ENCODE measurements around the gene COL18A1. TPM values are rescaled to one million over a fixed set of nuclear protein-coding genes. Genes with fewer than 3 reads are reported as not detected.
"Not testable (repeated sequence)": the region's sequence is repeated elsewhere in the genome, so short reads cannot be mapped to it uniquely, and the experiment has no call there.

COL18A1 gene
- total and polyA plus RNA-seq, 7 experiments from 2014 or later = 7.0 to 89.8 (median 15.4) TPM

DNA sequence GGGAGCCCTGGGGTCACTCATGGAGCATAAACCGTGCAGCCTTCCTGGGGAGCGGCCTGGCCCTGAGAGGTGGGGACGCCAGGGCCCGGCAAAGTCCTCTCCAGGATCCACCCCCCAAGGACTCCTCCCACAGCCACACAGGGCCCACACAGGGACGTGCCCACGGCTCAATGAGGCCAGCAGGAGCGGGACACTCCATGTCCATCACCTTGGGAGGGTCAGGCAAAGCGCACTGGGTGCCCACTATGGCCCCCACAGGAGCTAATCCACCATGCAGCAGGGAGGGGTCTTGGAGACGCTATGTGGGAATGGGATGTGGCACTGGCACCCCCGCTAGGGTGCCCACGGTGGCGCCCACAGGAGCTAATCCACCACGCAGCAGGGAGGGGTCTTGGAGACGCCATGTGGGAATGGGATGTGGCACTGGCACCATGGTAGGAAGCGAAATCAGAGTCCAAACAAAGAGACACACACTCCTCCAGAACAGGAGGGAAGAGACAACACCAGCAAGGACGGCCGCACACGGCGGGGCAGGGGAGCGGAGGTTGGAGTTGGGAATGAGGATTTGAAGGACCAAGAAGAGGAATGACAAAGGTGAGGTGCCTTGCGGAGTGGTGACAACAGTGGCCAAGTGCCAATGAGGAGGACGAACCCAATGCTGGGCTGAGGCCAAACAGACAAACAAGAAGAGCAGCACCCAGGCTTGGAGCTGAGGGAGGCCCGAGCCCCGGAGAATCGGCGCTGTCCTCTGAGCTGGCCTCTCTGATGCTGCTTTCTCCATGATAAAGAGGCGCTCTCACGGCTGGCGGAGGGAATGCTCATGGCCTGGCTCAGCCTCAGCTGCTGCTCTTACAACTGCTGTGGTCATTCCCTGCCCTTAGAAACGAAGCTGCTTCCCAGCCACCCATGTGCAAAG is 155.4 kb downstream of the COL18A1 start:
- Mint-ChIP-seq H3K4me3 (no peak overlapping the region), H3K9me3 (peaks cover 0 to 17% (median 5%) of the 10 kb centered on the region in 11 donors), H3K4me1 (peaks cover 0 to 2% (median 0%) of the 10 kb centered on the region in 7 donors), H3K27ac (no peak overlapping the region), H3K36me3 (peaks cover 0 to 4% (median 0%) of the 10 kb centered on the region in 5 donors), H3K27me3 (peaks cover 0 to 31% (median 4%) of the 10 kb centered on the region in 5 donors)
- Histone ChIP-seq H3K27me3 (ENCODE audit: control insufficient read depth in 2 of 2, insufficient read depth in 2 of 2, low read length in 2 of 2) (no peaks in the 10 kb centered on the region), H3K36me3 (ENCODE audit: control insufficient read depth in 2 of 3, insufficient read depth in 3 of 3, low read length in 3 of 3) (no peaks in the 10 kb centered on the region), H3K4me3 (ENCODE audit: low read length) (no peak overlapping the region), H3K4me1 (ENCODE audit: control insufficient read depth in 2 of 2, insufficient read depth in 2 of 2, low read length in 2 of 2) (peaks cover 3 to 5% of the 10 kb centered on the region in 2 donors), H3K27ac (ENCODE audit: low read depth, low read length) (no peak overlapping the region), H3K9me3 (ENCODE audit: control insufficient read depth in 2 of 3, low read length in 3 of 3) (no peaks in the 10 kb centered on the region)
- no peak for ATAC-seq
- CTCF ChIA-PET = no interaction called here
- POLR2A ChIA-PET = no interaction called here
- intact Hi-C loops (cut with micrococcal nuclease) = no loop called here
- no peak for DNase-seq

- H3K4me3 Mint-ChIP-seq; H3K27ac Mint-ChIP-seq; intact Hi-C loops (cut with micrococcal nuclease); H3K9me3 ChIP-seq (ENCODE audit: control insufficient read depth in 2 of 3, low read length in 3 of 3); H3K4me1 ChIP-seq (ENCODE audit: control insufficient read depth in 2 of 2, insufficient read depth in 2 of 2, low read length in 2 of 2); H3K4me3 ChIP-seq (ENCODE audit: low read length); H3K27me3 ChIP-seq (ENCODE audit: control insufficient read depth in 2 of 2, insufficient read depth in 2 of 2, low read length in 2 of 2); H3K36me3 ChIP-seq (ENCODE audit: control insufficient read depth in 2 of 3, insufficient read depth in 3 of 3, low read length in 3 of 3); H3K27ac ChIP-seq (ENCODE audit: low read depth, low read length); POLR2A ChIA-PET; H3K36me3 Mint-ChIP-seq; H3K4me1 Mint-ChIP-seq; ATAC-seq; CTCF ChIA-PET; DNase-seq: not testable (repeated sequence)
- peaks cover 0 to 17% (median 5%) of the 10 kb centered on the region in 11 donors for H3K9me3 Mint-ChIP-seq
- peaks cover 0 to 34% (median 4%) of the 10 kb centered on the region in 5 donors for H3K27me3 Mint-ChIP-seq
These were observed 156.3 kb downstream of the COL18A1 start for GRCh38 chr21:45561241-45561640.

GRCh38 chr21:45562402-45562801 is 157.4 kb downstream of the COL18A1 start:
- no peak overlapping the region for H3K27ac ChIP-seq (ENCODE audit: low read depth, low read length)
- no peak for ATAC-seq

DNA sequence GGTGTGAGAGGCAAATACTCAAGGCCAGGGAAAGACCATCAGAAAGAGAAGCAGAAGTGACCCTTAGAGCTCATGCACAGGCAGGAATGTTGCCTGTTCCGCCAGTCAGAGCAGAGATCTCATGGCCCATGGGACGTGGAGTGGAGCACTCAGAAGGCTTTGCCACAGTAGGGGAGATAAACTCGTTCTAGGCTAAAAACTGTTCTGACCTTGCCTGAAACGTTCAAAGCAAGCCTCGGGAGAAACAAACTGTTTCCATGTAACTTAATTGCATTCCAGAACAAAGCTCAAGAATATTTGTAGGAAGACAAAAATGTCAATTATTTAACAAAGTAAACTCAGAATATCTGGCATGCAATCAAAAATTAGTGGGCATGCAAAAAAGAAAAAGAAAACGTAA is 158.0 kb downstream of the COL18A1 start:
- Histone ChIP-seq H3K4me3 (ENCODE audit: low read length) (no peak overlapping the region), H3K9me3 (ENCODE audit: control insufficient read depth in 2 of 3, low read length in 3 of 3) (no peaks in the 10 kb centered on the region), H3K36me3 (ENCODE audit: control insufficient read depth in 2 of 3, insufficient read depth in 3 of 3, low read length in 3 of 3) (no peaks in the 10 kb centered on the region), H3K27me3 (ENCODE audit: control insufficient read depth in 2 of 2, insufficient read depth in 2 of 2, low read length in 2 of 2) (no peaks in the 10 kb centered on the region), H3K27ac (ENCODE audit: low read depth, low read length) (no peak overlapping the region), H3K4me1 (ENCODE audit: control insufficient read depth in 2 of 2, insufficient read depth in 2 of 2, low read length in 2 of 2) (no peaks in the 10 kb centered on the region)
- Mint-ChIP-seq H3K4me3 (no peak overlapping the region), H3K36me3 (peaks cover 0 to 4% (median 0%) of the 10 kb centered on the region in 5 donors), H3K27me3 (peaks cover 0 to 42% (median 4%) of the 10 kb centered on the region in 5 donors), H3K4me1 (peaks cover 0 to 2% (median 0%) of the 10 kb centered on the region in 7 donors), H3K27ac (no peak overlapping the region), H3K9me3 (peaks cover 0 to 17% (median 5%) of the 10 kb centered on the region in 11 donors)
- POLR2A ChIA-PET = no interaction called here
- intact Hi-C loops (cut with micrococcal nuclease) = no loop called here
- CTCF ChIA-PET = no interaction called here
- no peak for ATAC-seq
- no peak for DNase-seq

More at GRCh38 chr21:45562402-45562801, 157.4 kb downstream of the COL18A1 start:
- Mint-ChIP-seq H3K4me1 (peaks cover 0 to 2% (median 0%) of the 10 kb centered on the region in 7 donors), H3K4me3 (no peak overlapping the region), H3K36me3 (peaks cover 0 to 4% (median 0%) of the 10 kb centered on the region in 5 donors), H3K9me3 (peaks cover 0 to 17% (median 5%) of the 10 kb centered on the region in 11 donors), H3K27me3 (peaks cover 0 to 42% (median 4%) of the 10 kb centered on the region in 5 donors), H3K27ac (no peak overlapping the region)
- intact Hi-C loops (cut with micrococcal nuclease) = no loop called here
- Histone ChIP-seq H3K27me3 (ENCODE audit: control insufficient read depth in 2 of 2, insufficient read depth in 2 of 2, low read length in 2 of 2) (no peaks in the 10 kb centered on the region), H3K36me3 (ENCODE audit: control insufficient read depth in 2 of 3, insufficient read depth in 3 of 3, low read length in 3 of 3) (no peaks in the 10 kb centered on the region), H3K4me3 (ENCODE audit: low read length) (no peak overlapping the region), H3K4me1 (ENCODE audit: control insufficient read depth in 2 of 2, insufficient read depth in 2 of 2, low read length in 2 of 2) (no peaks in the 10 kb centered on the region), H3K9me3 (ENCODE audit: control insufficient read depth in 2 of 3, low read length in 3 of 3) (no peaks in the 10 kb centered on the region)
- ChIA-PET POLR2A (interaction anchor here (0.5 kb wide), 1 partner anchor 179 kb away, joined by 3 read pairs; no protein-coding TSS in a partner anchor), CTCF (no interaction called here)
- no peak for DNase-seq

Small RNA genes lying within 50 kb of the gene (microRNA-seq; reads per million reads assigned to microRNA genes)
- not detected for gene MIR6815 (ENCODE audit: borderline microRNAs expressed)

Other genes with a start within 250 kb of the COL18A1 start
- gene POFUT2, start 117.3 kb upstream of the COL18A1 start, total RNA-seq = 10 to 100 TPM; 20.1 to 53.3 (median 47.8) TPM
- gene POFUT2, start 117.3 kb upstream of the COL18A1 start, polyA plus RNA-seq = 1 to 10 TPM; 3.8 to 5.4 TPM
- gene SLC19A1, start 137.3 kb downstream of the COL18A1 start, total RNA-seq = 10 to 100 TPM; 10.5 to 49.1 (median 21.6) TPM
- 10 to 100 TPM; 11.7 to 15.6 TPM for gene SLC19A1, start 137.3 kb downstream of the COL18A1 start, polyA plus RNA-seq
- 1 to 10 TPM; 1.2 to 5.2 (median 4.0) TPM for gene PCBP3, start 238.6 kb downstream of the COL18A1 start, total RNA-seq
- gene PCBP3, start 238.6 kb downstream of the COL18A1 start, polyA plus RNA-seq = 1 to 10 TPM; 1.5 to 1.6 TPM